A204.1 (cell line): Measurements from ENCODE around the gene RBFA.
"Not testable (repeated sequence)": the region's sequence is repeated elsewhere in the genome, so short reads cannot be mapped to it uniquely, and the experiment has no call there.

Source experiments
- FAIRE-seq: peaks from 2 replicates; lab custom pipeline; 2012; peaks lifted over from hg19 to GRCh38; lab: Jason Lieb, UNC

RBFA gene, protein sequence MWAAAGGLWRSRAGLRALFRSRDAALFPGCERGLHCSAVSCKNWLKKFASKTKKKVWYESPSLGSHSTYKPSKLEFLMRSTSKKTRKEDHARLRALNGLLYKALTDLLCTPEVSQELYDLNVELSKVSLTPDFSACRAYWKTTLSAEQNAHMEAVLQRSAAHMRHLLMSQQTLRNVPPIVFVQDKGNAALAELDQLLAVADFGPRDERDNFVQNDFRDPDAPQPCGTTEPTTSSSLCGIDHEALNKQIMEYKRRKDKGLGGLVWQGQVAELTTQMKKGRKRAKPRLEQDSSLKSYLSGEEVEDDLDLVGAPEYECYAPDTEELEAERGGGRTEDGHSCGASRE

DNA sequence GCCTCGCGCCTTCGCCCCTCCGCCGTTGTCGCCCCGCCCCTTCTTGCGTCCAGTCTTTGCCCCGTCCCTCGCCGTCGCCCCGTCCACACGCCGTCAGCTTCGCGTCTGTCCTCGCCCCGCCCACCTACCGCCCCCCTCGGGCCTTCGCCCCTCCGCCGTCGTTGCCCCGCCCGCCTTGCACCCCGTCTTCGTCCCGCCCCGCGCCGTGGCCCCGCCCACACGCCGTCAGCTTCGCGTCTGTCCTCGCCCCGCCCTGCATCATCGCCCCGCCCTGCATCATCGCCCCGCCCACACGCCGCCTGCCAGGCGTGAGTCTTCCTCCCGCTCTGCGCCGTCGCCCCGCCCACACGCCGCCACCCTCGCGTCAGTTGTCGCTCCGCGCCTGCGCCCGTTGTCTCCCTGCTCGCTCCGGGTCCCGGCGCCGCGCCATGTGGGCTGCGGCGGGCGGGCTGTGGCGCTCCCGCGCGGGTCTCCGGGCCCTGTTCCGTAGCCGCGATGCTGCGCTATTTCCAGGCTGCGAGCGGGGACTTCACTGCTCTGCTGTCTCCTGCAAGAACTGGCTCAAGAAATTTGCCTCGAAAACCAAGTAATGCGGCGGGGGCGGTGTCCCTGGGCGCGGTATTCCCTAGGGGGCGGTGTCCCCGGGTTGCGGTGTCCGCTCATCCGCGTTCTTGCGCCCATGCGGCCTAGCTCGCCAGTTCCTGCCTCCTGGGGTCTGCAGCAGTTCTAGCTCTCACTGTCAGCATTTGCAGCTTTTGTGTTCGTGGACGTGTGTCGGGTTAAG, at the start of gene RBFA:
RBFA (plus strand) TSS at position 367 of the 784 bp plus-strand sequence; CDS start at position 429, 62 bp downstream.
- no peak for FAIRE-seq

DNA sequence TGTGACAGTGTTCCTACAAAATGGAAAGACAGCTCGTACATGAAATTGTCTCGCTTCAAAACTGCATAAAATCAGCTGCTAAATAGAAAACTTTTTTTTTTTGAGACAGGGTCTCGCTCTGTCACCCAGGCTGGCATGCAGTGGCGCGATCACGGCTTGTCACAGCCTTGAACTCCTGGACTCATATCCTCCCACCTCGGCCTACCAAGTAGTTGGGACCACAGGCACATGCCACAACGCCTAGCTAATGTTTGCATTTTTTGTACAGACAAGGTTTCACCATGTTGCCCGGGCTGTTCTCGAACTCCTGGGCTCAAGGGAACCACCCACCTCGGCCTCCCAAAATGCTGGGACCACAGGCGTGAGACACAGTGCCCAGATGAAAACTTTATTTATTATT, 49.1 kb upstream of the RBFA start:
- no peak for FAIRE-seq

DNA sequence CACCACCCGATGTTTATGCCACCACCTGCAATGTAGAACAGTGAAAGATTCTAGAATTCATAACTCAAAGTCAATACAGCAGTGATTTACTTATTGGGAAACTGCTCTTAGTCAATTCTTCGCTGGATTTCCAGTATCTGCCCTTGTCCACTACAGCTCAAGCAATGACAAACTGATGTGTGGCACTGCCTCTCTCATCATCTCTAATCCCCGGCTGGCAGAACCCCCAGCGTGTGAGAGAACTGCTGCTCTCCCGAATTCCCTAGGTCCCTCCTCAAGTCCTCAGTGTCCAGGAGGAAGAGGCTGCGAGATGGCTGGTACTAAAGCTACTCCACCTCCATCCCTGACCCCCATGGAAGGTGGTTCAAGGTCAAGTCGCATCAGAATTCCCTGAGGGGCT, 47.5 kb upstream of the RBFA start:
- no peak for FAIRE-seq

DNA sequence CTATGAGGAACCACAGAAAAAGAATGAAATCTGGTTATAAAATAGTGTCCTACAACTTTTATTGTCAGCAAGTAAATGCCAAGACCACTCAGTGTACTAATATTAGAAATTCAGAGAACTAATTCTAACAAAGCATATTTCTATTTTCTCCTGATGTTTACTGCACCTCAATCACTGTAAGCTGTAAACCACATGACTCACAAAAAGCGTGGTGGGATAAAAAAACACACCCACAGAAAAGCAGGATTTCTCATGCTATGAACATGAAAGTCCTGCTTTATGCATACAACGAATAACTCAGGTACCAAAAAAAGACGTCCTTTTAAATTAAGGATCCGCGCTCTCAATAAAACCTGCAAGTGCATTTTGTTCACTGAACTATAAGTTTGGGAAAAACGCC, 46.7 kb upstream of the RBFA start:
- no peak for FAIRE-seq

DNA sequence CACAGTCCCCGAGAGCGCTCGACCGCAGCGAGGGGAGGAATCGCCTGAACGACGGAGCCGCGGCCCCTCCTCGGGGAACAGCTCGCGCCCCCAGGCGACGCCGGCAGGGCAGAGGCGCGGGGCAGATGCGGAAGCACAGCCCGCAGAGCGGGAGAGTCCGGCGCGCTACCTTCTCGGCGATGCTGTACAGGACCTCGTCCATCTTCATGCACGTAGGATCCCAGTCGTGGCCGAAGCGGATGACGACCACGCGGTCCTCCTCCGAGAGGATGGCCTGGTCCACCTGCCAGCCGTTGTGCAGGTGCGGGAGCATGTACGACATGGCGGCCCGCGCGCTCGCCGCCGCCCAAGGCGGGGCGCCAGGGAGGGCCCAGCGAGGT, 46.2 kb upstream of the RBFA start:
- FAIRE-seq, result no peak

DNA sequence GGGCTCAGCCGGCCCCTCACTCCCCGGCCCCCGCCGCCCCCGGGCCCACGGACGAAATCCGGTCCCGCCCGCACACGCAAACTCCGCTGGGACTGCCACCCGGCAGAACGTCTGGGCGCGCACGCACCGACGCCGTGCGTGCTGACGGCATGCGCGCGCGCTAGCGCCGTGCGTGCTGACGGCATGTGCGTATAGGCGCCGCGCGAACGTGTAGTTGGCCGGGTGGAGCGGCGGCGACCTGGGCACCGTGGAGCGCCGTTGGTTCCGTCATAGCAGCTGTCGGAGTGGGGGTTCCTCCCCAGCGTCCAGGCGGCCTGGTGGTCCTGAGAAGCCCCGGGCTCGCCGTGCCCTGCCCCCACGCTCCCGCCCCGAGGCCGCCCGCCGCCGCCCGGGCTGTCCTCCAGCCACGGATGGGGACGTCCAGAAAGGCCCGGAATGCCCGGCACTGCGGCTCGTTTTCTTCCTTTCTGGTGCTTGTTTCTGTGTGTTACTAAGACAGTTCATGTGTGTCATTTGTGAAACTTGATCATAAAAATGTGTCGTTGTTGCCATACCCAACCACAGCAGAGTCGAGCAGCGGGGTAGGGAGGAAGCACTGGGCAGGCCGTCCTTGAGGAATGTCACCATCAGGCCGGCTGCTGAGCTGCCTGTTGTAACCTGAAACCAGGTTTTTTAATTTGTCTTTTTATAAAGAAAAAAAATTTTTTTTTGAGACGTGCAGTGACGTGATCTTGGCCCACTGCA, 45.6 kb upstream of the RBFA start, which contains the start of gene TXNL4A:
TXNL4A (minus strand) TSS at position 113 of the 744 bp plus-strand sequence. CDS start 171 bp downstream, outside the sequence.
- FAIRE-seq, result no peak

DNA sequence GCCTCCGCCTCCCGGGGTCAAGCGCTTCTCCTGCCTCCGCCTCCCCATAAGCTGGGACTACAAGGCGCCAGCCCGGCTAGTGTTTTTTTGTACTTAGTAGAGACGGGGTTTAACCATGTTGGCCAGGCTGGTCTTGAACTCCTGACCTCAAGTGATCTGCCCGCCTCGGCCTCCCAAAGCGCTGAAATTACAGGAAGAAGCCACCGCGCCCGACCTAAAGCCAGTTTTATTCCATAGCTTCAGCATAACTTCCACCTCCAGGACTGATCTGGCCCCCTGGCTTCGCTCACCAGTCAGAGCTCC, 45.1 kb upstream of the RBFA start:
- FAIRE-seq, result no peak

DNA sequence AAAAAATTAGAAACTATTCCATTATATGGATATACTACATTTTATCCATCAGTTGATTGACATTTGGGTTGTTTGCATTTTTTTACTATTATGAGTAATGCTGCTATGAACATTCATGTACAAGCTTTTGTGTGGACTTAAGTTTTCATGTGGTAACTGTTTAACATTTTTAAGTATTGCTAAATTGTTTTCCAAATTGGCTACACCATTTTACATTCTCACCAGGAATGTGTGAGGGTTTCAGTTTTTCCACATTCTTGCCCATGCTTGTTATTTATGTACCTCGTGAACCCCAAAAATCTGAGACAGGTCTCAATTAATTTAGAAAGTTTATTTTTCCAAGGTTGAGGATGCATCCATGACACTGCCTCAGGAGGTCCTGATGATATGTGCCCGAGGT, 42.7 kb upstream of the RBFA start:
- no peak for FAIRE-seq

DNA sequence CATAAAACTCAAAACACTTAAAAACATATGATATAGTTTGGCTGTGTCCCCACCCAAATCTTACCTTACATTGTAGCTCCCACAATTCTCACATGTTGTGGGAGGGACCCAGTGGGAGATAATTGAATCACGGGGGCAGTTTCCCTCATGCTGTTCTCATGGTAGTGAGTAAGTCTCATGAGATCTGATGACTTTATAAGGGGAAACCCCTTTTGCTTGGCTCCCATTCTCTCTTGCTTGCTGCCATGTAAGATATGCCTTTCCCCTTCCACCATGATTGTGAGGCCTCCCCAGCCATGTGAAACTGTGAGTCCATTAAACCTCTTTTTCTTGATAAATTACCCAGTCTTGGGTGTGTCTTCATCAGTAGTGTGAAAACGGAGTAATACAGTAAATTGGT, 34.5 kb upstream of the RBFA start:
- not testable (repeated sequence) for FAIRE-seq

DNA sequence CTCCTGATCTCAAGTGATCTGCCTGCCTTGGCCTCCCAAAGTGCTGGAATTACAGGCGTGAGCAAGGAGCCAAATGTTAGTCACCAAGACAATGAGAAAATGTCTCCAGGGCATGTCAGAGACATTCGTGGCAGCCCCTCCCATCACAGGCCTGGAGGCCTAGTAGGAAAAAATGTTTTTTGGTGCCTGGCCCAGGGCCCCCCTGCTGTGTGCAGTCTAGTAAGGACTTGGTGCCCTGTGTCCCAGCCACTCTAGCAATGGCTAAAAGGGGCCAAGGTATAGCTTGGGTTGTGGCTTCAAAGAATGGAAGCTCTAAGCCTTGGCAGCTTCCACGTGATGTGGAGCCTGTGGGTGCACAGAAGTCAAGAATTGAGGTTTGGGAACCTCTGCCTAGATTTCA, 33.4 kb upstream of the RBFA start:
- no peak for FAIRE-seq

DNA sequence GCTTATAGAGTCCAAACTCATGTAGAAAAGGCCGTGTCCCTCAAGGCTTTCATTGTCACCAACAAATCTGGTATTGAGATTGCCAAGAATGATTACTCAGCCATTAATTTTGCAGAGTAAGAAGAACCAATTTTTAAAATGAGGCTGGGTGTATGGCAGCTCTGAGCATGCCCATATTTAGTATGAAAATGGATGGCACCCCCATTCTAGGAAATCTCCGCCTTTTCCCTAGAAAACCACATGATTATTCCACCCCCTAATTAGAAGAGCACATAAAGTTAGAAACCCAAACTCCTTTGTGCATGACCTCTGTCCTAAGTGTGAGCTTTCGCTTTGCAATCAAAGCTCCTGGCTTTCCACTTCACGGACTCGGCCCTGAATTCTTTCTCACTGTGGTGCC, 31.8 kb upstream of the RBFA start:
- no peak for FAIRE-seq

DNA sequence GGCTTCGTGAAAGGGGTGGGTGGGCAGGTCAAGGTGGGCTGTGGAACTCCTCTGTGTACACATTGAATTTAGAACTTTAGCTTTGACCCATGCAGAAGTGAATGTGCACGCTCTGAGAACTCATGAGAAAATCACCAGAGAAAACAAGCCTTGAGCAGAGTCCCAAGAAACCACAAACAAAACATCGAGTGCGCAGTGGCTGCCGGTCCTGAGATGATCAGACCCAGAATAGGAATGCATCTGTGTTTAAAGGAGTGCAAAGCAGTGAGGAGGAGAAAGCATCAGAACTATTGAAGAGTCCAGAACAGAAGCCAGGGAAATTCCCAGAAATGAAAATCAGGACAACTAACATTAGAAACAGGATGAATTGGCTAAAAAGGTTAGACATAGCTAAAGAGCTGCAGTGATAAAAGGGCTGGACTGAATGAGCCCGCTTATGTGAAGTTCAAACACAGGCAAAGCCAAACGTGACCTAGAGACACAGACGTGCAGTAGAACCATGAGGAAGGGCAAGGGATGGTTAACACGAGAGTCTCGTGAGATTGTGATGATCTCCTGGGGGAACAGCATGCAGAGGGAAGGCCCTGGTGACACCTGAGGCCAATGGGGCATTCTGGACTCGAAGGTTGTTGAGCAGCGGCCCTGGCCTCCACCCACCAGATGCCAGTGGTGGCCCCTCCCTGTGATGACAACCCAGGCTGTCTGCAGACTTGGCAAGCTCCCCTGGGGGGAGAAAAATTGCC, 29.5 kb upstream of the RBFA start:
- no peak for FAIRE-seq

DNA sequence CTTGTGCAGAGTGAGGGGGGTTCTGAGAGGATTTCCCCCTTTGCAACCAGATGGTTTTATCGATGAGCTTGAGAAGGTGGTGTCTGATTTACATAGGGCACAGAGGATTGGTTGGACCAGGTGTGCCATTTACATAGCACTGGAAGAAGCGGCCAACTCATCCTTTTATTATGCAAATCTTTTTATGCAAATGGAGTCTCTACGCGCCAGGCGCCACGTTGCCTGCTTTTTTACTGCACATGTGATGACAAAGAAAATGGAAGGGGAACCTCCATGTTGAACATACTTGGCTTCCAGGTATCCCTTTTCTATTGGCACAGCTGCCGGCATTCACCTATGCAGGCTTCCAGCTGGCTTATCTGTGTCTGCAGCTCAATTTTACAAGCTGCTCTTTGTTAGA, 27.5 kb upstream of the RBFA start:
- FAIRE-seq, result no peak

DNA sequence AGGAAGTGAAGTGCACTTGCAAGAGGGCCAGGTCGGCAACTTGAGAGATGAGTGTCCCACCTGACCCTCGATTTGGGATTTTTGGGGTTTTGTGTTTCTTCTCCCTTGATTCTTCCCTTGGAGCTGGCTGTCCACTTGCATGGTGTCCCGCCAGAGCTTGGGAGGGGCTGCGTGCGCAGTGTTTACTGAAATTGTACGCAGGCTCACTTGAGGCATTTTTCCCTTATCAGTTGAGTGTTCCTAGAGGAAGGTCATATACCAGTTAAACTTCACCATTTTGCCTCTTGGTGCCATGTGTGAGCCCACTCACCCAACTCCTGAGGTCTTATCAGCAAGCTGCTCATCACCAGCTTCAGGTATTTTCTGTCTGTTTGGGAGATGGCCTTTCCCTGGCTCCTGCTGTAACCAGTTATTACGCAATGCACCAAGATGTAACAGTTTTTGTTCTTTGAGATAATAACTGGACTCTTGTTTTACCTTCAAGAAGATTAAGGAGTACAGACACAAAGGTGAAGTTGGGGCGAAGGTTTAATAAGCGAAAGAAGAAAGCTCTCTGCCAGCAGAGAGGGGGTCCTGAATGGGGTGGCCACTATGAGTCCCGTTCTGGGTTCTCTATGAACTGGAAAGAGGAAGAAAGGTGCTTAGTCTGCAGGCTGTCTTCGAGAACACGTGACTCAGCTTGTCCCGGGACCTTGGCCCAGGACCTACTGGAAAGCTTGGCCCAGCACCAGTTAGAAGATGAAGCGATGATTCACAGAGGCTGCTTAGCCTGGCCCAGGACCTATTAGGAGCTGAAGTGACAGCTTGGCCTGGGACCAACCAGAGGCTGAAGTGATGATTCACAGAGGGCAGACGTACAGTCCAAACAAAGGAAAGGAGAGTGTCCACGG, 24.3 kb upstream of the RBFA start:
- no peak for FAIRE-seq

DNA sequence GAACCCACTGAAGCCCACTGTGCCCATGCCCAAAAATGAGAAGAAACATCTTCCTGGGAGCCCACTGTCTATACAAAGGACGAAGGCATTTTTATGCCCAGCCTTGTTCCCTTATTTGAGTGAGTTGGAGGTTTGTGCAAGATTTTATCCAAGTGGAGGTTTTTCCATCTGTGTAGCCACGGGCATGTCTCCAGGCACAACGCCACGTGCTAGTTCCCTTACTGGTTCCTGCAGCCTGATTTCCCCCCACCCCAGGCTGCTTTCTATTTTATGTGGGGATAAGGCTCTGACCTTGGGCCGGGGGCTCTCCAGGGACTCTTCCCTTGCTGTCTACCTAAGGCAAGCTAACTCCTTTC, 23.7 kb upstream of the RBFA start:
- no peak for FAIRE-seq

DNA sequence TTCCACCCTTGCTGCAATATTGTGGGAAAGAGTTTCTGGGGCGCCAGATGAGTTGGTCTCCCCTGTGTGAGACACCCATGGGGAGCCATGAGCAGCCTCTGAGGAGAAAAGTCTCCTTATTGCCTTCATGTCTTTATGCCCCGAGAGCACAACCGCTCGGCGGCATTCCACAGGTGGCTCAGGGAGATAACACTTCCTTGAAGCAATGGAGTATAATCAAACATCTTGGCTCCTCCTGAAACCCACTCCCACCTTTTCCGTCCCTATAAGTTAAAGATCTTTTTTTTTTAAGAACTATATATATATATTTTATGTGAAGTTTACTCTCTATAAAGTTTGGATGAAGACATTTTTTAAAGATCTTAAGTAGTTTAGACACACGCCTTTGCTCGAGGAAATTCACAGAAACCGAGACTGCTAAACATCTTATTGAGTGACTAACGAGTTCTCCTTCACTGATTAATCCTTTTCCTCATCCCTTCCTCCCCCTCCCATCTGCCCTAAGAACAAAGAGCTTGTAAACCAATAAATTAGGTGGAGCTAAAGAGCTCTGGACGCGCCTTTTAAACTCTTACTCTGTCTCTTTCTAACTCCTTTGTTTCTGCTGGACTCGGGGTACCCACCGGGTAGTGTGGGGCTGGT, 22.6 kb upstream of the RBFA start:
- not testable (repeated sequence) for FAIRE-seq

DNA sequence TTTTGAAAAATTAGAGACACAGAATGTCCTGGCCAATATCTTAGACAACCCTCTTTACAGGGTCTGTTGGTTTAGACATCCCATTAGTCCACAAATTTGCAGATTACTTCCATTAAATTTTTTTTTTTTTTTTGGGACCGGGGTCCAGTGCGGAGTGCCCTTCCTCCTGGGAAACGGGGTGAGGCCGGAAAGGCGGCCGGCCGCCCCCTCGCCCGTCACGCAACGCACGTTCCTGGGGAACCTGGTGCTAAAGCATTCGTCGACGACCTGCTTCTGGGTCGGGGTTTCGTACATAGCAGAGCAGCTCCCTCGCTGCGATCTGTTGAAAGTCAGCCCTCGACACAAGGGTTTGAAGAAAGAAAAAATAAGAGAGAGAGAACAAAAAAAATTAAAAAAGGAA, 21.5 kb upstream of the RBFA start:
- FAIRE-seq, result no peak

DNA sequence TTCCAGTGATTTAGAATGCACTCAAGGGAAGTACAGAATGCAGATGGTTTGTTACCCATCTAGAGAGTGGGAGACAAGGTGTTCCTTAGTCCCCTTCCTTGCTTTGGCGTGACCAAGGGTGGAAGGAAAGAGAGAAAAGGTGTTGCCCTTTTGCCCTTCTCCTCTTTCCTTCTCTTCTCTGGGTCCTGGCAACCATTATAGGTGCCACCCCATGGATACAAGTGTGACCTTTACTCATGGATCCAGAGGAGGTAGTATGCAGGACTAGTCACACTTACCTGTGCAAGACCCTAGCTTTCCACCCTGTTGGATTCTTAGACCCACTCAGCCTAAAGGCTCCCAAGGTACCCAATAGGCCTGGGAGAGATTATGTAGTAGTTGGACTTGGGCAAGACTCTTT, 11.6 kb upstream of the RBFA start:
- FAIRE-seq, result no peak

DNA sequence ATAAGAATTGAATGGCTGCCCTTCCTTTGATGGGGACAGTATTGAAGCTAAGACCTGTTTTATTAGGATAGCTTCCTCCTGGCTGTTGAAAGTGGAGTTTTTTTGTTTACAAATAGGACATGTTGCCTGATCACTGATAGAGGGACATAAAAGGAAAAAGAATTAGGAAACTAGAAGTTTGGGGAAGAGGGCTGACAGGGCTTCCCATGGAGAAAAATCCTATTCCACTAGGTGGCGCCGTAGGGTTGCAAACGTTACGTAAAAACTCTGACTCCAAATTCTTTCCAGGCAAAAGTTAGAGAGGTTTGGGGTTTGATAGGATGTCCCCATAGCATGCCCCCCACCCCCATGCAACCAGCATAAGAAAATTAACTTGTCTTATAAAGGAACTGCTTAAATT, 11.1 kb upstream of the RBFA start:
- no peak for FAIRE-seq

DNA sequence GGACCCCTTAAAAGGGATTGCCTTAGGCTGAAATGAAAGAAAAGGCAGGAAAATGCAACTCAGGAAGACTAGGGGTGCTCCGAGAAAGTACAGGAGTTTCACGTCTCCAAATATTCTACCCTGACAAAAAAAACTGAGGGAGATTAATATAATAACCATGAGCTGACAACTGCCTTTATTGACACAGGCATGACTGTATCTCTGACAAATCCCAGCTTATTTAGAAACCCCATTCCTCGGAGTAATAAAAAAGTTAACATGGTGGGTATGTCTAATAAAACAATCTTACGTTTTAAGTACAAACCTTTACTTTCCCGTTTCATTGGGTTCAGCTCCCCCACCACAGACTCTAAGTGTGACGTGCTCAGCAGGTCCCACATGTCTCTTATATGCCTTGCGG, 7.9 kb upstream of the RBFA start:
- no peak for FAIRE-seq

DNA sequence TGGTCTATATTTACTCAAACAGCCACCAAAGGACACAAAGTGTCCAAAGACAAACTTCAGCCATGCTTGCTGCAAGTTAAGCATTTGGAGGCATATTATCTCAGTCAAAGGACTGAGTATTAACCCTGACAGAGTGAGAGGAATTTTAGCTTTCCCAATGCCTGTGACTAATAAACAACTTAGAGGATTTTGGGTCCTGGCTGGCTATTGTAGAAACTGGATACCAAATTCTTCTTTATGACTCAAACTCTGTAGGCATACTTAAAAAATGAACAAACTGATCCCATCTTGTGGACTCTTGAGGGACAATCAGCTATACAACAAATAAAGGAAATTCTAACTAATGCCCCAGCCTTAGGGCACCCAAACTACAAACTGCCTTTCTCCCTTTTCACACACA, 6.5 kb upstream of the RBFA start:
- FAIRE-seq, result not testable (repeated sequence)
